HUES64 (cell line): ENCODE measurements around the gene C2CD3.
A peak's percentile ranks its signal among the peaks of the same experiment; 100 is the strongest.

Experiments
- H3K27ac ChIP-seq: 2 replicates; pipeline ENCODE4 v1.7.0; 2013; ENCODE audit warnings: low read depth, low read length, inconsistent platforms
- H3K27me3 ChIP-seq: 2 replicates; pipeline ENCODE4 v1.6.1; 2013; ENCODE audit warnings: mild to moderate bottlenecking, low read length; ENCODE audit not compliant: insufficient read depth
- H3K36me3 ChIP-seq: 2 replicates; pipeline ENCODE4 v1.6.1; 2013; ENCODE audit warnings: mild to moderate bottlenecking, low read length; ENCODE audit not compliant: insufficient read depth
- H3K4me1 ChIP-seq: 2 replicates; pipeline ENCODE4 v1.6.1; 2013; ENCODE audit warnings: mild to moderate bottlenecking, low read length, moderate library complexity; ENCODE audit not compliant: insufficient read depth
- H3K4me3 ChIP-seq: 2 replicates; pipeline ENCODE4 v1.5.1; 2013; ENCODE audit warnings: mild to moderate bottlenecking, low read length, moderate library complexity
- H3K9ac ChIP-seq: 2 replicates; pipeline ENCODE4 v1.6.1; 2013; ENCODE audit warnings: mild to moderate bottlenecking, low read depth, low read length
- H3K9me3 ChIP-seq: 2 replicates; pipeline ENCODE4 v1.6.1; 2013; ENCODE audit warnings: low read depth, low read length; ENCODE audit not compliant: insufficient read depth
- WGBS: fragments of 150-250, 120-280 bp; methylation state at CpG from one replicate; pipeline ENCODE4 v1.1.7; 2013; ENCODE audit warnings: missing lambda C conversion rate; 5-methylcytosine and 5-hydroxymethylcytosine counted together

C2CD3 gene

DNA sequence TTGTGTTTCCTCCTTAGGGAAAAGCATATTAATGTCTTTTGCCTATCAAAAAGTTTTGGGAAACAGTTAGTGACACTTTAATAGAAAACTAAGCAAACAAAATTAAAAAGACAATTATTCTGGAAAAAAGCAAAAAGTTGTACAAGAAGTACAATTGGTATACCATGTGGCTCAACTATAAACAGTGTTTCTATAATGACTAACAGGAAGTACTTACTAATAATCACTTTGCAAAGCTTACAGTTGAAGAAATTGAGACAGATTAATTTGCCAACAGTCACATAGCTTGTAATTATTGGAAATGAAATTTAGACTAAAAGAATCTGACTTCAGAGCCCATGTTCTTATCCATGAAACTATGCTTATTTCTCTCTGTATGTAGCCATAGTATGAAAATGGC, 25.0 kb upstream of the C2CD3 start:
- peaks cover 12% of the 10 kb centered on the region for H3K9me3 ChIP-seq
- H3K9ac ChIP-seq: no peak overlapping the region
- no peak overlapping the region for H3K27ac ChIP-seq
- no peak overlapping the region for H3K4me3 ChIP-seq
- H3K27me3 ChIP-seq: no peaks in the 10 kb centered on the region
- H3K36me3 ChIP-seq: peaks cover 22% of the 10 kb centered on the region; the same call in 1 of the 2 replicates
- H3K4me1 ChIP-seq: no peaks in the 10 kb centered on the region

DNA sequence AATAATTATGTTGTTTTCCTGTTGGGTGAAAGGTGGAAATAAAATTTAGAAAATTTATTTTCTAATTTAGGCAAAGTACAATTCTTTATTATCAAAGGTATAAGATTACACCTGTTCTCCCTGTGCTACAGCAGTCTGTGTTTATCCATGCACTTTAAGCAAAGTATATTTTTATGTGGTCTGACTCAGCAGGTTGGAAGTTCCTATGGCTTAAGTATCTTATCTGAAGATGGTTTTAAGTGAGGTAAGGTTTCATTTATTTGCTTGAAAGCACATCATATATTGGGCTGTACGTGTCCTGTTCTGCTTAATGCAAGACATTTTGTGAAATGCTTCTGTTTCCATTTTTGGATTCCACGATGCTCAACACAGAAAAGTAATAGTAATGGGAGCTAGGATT, 14.9 kb upstream of the C2CD3 start:
- H3K4me3 ChIP-seq: no peak overlapping the region
- WGBS: 96% methylated on average over 2 of the region's 2 CpGs
- no peak overlapping the region for H3K9ac ChIP-seq

DNA sequence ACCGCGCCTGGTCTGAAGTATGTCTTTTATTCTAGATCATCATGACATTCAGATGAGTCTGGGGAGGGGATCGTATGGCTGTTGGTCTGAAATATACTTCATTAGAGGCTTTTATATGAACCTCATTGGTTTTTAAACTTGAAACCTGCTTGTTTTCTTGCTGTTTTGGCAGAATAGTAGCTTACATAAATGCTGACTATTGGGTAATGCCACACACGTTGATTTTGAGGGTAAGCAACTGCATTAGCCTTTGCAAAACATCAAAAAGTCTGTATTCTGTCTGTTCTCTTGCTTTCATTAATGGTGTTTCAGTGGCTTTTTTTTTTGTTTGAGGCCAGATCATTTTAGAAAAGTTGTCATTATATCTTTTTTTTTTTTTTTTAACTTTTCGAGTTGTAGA, 14.5 kb upstream of the C2CD3 start:
- H3K27me3 ChIP-seq: no peaks in the 10 kb centered on the region
- no peak overlapping the region for H3K27ac ChIP-seq
- no peaks in the 10 kb centered on the region for H3K4me1 ChIP-seq
- 97% methylated on average over 4 of the region's 5 CpGs for WGBS
- H3K4me3 ChIP-seq: no peak overlapping the region
- no peaks in the 10 kb centered on the region for H3K9me3 ChIP-seq
- no peak overlapping the region for H3K9ac ChIP-seq
- peaks cover 12% of the 10 kb centered on the region; the same call in 1 of the 2 replicates for H3K36me3 ChIP-seq

More for the DNA sequence above, 14.9 kb upstream of the C2CD3 start:
- H3K27ac ChIP-seq: no peak overlapping the region
- peaks cover 16% of the 10 kb centered on the region; the same call in 1 of the 2 replicates for H3K36me3 ChIP-seq
- no peaks in the 10 kb centered on the region for H3K4me1 ChIP-seq
- H3K27me3 ChIP-seq: no peaks in the 10 kb centered on the region
- H3K9me3 ChIP-seq: no peaks in the 10 kb centered on the region

DNA sequence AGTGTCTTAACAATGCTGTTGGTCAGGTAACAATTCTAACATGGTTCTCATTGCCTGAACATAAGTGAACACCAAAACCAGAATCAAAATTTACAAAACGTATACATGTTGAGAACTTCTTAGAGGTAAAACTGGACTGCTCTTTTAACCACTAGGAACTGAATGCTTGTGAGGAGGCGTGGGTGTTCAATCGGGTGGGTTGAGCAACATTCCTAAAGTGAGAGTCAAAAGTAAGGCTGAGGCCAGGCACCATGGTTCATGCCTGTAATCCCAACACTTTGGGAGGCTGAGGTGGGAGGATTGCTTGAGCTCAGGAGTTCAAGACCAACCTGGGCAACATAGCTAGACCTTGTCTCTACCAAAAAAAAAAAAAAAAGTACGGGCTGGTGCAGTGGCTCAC, 11.8 kb upstream of the C2CD3 start:
- 93% methylated on average over 4 of the region's 4 CpGs for WGBS

DNA sequence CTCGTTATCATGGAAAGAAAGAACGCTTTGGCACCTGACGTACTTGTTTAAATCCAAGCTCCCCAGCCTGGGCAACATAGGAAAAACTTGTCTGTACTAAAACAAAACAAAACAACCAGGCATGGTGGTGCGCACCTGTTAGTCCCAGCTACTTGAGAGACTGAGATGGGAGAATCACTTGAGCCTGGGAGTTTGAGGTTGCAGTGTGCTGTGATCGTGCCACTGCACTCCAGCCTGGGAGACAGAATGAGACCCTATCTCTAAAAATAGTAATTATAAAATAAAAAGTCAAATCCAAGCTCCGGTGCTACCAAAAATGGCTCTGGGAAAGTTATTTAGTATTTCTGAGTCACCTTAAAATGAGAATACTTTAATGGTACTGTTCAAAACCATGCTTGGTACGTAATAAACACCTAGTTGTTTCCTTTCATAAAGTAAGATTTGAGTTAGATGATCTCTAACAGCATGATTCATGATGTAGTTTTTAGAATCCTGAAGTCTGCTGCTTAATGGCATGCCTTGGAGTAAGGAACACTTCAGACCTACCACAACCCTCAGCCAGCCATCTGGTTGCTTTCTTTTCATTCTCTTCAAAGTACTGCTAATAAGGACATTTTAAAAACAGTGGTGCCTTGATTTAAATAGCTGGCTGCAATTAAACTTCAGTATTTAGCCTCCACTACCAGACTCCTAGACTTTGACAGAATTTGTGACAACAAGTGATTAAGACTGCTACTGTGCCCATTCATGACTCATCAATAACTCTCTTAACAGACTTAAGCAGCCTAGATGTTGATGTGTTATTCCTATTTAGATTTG, 8.6 kb upstream of the C2CD3 start:
- Histone ChIP-seq H3K36me3 (no peaks in the 10 kb centered on the region), H3K4me1 (no peaks in the 10 kb centered on the region), H3K27ac (no peak overlapping the region), H3K9ac (no peak overlapping the region), H3K9me3 (no peaks in the 10 kb centered on the region), H3K4me3 (no peak overlapping the region), H3K27me3 (no peaks in the 10 kb centered on the region)
- 93% methylated on average over 7 of the region's 7 CpGs for WGBS

More for the DNA sequence above, 11.8 kb upstream of the C2CD3 start:
- no peak overlapping the region for H3K4me3 ChIP-seq
- no peak overlapping the region for H3K27ac ChIP-seq
- no peaks in the 10 kb centered on the region for H3K9me3 ChIP-seq
- H3K9ac ChIP-seq: no peak overlapping the region
- no peaks in the 10 kb centered on the region for H3K36me3 ChIP-seq
- H3K27me3 ChIP-seq: no peaks in the 10 kb centered on the region
- no peaks in the 10 kb centered on the region for H3K4me1 ChIP-seq

DNA sequence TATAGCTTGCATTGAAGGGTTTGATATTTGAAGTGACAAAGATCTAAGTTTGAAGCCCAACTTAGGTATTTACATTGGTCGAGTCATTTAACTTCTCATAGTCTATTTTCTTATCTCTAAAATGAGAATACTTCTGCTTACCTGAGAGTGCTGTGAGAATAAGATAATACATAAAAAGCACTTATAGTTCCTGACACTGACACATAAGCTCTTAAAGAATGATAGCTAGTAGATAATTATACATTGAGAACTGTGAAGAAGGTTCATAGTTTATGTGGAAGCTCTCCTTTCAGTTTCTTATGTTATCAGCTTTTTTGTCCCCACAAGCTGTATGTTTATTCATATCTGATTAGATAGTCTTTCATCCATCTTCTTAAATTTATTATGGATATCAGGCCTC, 5.1 kb upstream of the C2CD3 start:
- no CpG with 5 or more reads among the region's 1 CpG for WGBS
- H3K9ac ChIP-seq: no peak overlapping the region
- H3K36me3 ChIP-seq: 0 out of 2 replicates have a peak, but pooled peaks cover 6% of the 10 kb centered on the region
- H3K4me3 ChIP-seq: no peak overlapping the region
- H3K27ac ChIP-seq: no peak overlapping the region
- no peaks in the 10 kb centered on the region for H3K9me3 ChIP-seq
- H3K4me1 ChIP-seq: peaks cover 9% of the 10 kb centered on the region; the same call in 1 of the 2 replicates
- no peaks in the 10 kb centered on the region for H3K27me3 ChIP-seq

DNA sequence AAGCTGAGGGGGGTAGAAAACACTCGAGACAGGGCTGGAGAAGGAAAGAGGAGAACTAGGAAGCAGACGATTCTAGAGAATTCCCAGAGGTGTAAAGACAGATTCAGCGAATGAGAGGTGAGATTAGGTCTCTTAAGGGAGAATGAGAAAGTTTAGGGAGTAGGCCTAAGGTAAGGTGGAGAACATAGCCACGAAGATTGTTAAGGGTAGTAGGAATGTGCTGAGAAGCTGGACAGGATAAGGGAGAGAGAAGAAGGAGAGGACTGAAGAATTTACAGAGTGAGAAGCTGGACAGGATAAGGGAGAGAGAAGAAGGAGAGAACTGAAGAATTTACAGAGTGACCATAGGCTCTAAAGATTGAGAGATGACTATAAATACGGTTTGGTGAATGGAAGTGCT, 1.2 kb upstream of the C2CD3 start:
- H3K27ac ChIP-seq: no peak overlapping the region
- H3K9me3 ChIP-seq: no peaks in the 10 kb centered on the region
- no peaks in the 10 kb centered on the region for H3K27me3 ChIP-seq
- H3K36me3 ChIP-seq: peaks cover 19% of the 10 kb centered on the region
- H3K9ac ChIP-seq: peak overlapping the region; percentile 66
- WGBS: 37% methylated on average over 5 of the region's 5 CpGs
- peaks cover 19% of the 10 kb centered on the region; the same call in 1 of the 2 replicates for H3K4me1 ChIP-seq
- peak overlapping the region; percentile 77 for H3K4me3 ChIP-seq

DNA sequence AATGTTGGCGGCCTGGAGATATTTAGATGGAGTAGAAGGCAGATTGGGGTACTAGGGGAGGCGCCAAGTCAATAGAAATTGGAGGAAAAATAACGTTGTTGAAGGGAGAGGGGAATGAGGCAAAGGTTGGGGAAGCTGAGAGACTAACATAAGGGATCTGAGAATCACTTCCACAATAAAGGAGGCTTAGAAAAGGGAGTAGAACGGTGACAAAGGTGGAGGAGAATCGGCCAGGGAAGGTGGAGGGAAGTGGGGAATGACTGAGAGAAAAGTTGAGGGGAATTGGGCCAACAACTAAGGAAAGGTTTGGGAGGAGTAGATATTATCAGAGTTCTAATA, 797 bp upstream of the C2CD3 start:
- H3K27ac ChIP-seq: peak overlapping the region; percentile 66
- H3K4me1 ChIP-seq: peaks cover 19% of the 10 kb centered on the region; the same call in 1 of the 2 replicates
- H3K9me3 ChIP-seq: no peaks in the 10 kb centered on the region
- H3K4me3 ChIP-seq: peak overlapping the region; percentile 77
- peak overlapping the region; percentile 66 for H3K9ac ChIP-seq
- H3K36me3 ChIP-seq: peaks cover 23% of the 10 kb centered on the region
- no peaks in the 10 kb centered on the region for H3K27me3 ChIP-seq
- WGBS: 4% methylated on average over 5 of the region's 5 CpGs

DNA sequence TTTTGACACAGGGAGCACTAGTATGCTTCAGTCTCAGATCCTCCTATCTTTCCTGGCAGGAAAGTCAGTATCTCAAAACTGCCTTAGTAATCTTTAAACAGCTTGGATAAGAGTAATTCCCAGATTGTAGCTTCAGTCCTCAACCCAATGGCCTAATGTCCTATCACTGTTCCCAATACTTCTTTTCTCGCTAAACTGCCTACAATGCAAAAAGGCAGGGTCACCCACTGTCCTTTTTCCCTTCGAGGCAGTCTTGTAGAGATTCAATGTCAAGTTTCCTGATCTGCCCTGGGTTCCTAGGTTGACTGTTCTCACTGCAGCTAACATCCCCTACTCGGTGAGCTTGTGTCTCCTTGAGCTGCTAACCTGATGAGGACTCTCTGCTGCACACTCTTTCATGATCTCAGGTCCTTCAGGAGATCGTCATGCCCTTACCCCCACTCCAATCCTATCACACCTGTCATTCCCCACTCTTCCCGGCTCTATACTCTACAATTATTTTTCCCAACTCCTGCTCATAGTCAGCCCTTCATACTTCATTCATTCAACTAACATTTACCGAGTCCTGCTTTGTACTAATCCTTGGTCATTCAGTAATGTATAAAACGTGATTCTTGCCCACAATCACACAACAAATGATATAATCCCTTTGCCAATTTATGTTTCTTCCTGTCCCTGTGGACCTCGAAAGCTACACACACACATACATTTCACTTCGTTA, 904 bp downstream of the C2CD3 start:
- Histone ChIP-seq H3K36me3 (peaks cover 38% of the 10 kb centered on the region), H3K4me3 (peak overlapping the region; percentile 77), H3K9me3 (no peaks in the 10 kb centered on the region), H3K27ac (no peak overlapping the region), H3K4me1 (peaks cover 19% of the 10 kb centered on the region; the same call in 1 of the 2 replicates), H3K27me3 (no peaks in the 10 kb centered on the region), H3K9ac (peak overlapping the region; percentile 75)
- WGBS: 15% methylated on average over 9 of the region's 9 CpGs

DNA sequence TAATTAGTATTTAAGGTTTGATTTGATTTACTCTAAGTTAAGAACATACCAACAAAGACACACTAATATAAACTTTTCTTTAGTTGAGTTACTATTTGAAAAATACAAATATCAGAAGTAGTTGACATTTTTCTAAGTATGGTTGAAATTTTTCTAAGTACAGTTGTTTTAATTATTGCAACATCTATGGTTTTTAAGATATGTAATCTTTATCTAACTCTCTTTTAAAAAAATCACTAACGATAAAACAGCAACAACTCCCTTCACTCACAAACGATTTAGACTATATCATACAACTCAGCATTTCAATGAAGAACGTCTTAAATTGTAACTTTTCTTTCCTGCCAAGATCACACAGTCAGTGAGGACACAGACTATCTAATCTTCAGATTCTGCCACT, 2.0 kb downstream of the C2CD3 start:
- H3K27me3 ChIP-seq: no peaks in the 10 kb centered on the region
- H3K36me3 ChIP-seq: peaks cover 45% of the 10 kb centered on the region
- H3K27ac ChIP-seq: no peak overlapping the region
- no peaks in the 10 kb centered on the region for H3K9me3 ChIP-seq
- H3K9ac ChIP-seq: no peak overlapping the region
- WGBS: 85% methylated on average over 3 of the region's 3 CpGs
- H3K4me1 ChIP-seq: peaks cover 19% of the 10 kb centered on the region; the same call in 1 of the 2 replicates
- H3K4me3 ChIP-seq: peak overlapping the region; percentile 77; the same call in 1 of the 2 replicates

DNA sequence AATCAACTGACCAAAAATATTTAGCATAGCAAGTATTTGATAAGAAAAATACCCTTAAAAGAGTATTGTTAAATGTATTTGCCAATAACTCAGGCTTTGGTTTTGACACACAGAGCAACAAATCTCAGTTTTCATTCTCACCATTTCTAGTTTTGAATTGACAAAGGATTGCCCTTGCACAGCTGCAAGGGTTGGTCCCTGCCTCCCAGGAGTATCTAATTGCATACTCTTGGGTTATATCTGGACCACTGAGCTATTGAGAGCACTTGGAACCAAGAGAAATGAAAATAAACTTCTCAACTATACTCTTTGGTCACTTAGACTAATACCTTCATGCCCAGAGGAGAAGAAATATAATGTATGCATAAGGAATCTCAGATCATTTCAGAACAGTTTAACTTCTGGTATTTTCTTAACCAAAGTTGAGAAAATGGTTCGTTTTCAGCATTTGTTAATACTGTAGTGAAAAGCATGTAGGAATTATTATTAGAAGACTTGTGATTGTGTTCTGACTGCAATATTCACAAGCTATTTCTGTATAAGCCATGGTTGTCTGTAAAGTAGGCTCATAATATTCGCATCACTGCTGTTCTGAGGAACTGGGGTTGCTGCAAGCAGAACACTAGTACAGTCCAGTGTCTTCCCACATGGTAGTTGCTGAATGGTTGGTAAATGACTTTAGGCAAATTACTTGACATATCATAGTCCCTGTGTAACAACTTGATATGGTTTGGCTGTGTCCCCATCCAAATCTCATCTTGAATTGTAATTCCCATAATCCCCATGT, 7.9 kb downstream of the C2CD3 start:
- Histone ChIP-seq H3K9me3 (no peaks in the 10 kb centered on the region), H3K27ac (no peak overlapping the region), H3K4me3 (no peak overlapping the region), H3K27me3 (no peaks in the 10 kb centered on the region), H3K36me3 (peaks cover 72% of the 10 kb centered on the region), H3K9ac (no peak overlapping the region), H3K4me1 (no peaks in the 10 kb centered on the region)
- 95% methylated on average over 2 of the region's 2 CpGs for WGBS
